ENCODE results near the gene POLR1A.
A peak's percentile ranks its signal among the peaks of the same experiment; 100 is the strongest.

The POLR1A gene

GRCh38 chr2:86037795-86038192 is 67.9 kb downstream of the POLR1A start:
- no peak for DNase-seq (ENCODE audit: low spot score)

- DNase-seq (ENCODE audit: low spot score), result peak; percentile 40
Measured at GRCh38 chr2:86037141-86037794, 68.4 kb downstream of the POLR1A start.

- peak; percentile 4 for DNase-seq (ENCODE audit: low spot score)
Measured at GRCh38 chr2:86036669-86037138, 69.0 kb downstream of the POLR1A start.

GRCh38 chr2:86035883-86036668 is 69.6 kb downstream of the POLR1A start:
- DNase-seq (ENCODE audit: low spot score), result no peak

- DNase-seq (ENCODE audit: low spot score), result no peak
Measured at GRCh38 chr2:86035376-86035882, 70.3 kb downstream of the POLR1A start.

GRCh38 chr2:86033751-86034692 is 71.7 kb downstream of the POLR1A start:
- DNase-seq (ENCODE audit: low spot score), result no peak

- no peak for DNase-seq (ENCODE audit: low spot score)
Measured at GRCh38 chr2:86032861-86033595, 72.7 kb downstream of the POLR1A start.

GRCh38 chr2:86031606-86032005 is 74.1 kb downstream of the POLR1A start:
- DNase-seq (ENCODE audit: low spot score), result no peak

GRCh38 chr2:86031151-86031550 is 74.5 kb downstream of the POLR1A start:
- DNase-seq (ENCODE audit: low spot score), result no peak

GRCh38 chr2:86029873-86030272 is 75.8 kb downstream of the POLR1A start:
- DNase-seq (ENCODE audit: low spot score), result no peak

GRCh38 chr2:86028766-86029381 is 76.8 kb downstream of the POLR1A start:
- DNase-seq (ENCODE audit: low spot score), result no peak

GRCh38 chr2:86027922-86028765 is 77.5 kb downstream of the POLR1A start:
- no peak for DNase-seq (ENCODE audit: low spot score)

- no peak for DNase-seq (ENCODE audit: low spot score)
Measured at GRCh38 chr2:86027196-86027921, 78.3 kb downstream of the POLR1A start.

GRCh38 chr2:86026744-86027065 is 79.0 kb downstream of the POLR1A start:
- no peak for DNase-seq (ENCODE audit: low spot score)

GRCh38 chr2:86025976-86026743 is 79.5 kb downstream of the POLR1A start:
- DNase-seq (ENCODE audit: low spot score), result no peak

GRCh38 chr2:86025229-86025820 is 80.4 kb downstream of the POLR1A start:
- DNase-seq (ENCODE audit: low spot score), result no peak

- DNase-seq (ENCODE audit: low spot score), result no peak
Measured at GRCh38 chr2:86023366-86023712, 82.3 kb downstream of the POLR1A start.

- no peak for DNase-seq (ENCODE audit: low spot score)
Measured at GRCh38 chr2:86022661-86023365, 82.9 kb downstream of the POLR1A start.

Data from hematopoietic multipotent progenitor cell treated with erythropoietin and hydrocortisone succinate and interleukin-3 and kit ligand, for 15 days (in vitro differentiated cells).